ENCODE results near the gene PROSER2.

The PROSER2 gene, protein sequence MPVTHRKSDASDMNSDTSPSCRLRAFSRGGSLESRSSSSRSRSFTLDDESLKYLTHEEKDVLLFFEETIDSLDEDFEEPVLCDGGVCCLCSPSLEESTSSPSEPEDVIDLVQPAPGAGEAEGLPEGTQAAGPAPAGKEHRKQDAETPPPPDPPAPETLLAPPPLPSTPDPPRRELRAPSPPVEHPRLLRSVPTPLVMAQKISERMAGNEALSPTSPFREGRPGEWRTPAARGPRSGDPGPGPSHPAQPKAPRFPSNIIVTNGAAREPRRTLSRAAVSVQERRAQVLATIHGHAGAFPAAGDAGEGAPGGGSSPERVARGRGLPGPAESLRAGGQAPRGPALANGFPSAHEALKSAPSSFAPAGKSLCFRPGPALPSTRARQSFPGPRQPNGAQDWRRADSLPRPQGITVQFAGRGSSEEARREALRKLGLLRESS
- 0 to 1.7 (median 1.1) reads per million in 4 donors for total RNA-seq

GRCh38 chr10:11823122-11823988 is at the start of gene PROSER2:
PROSER2 (plus strand) TSS chr10:11823356; CDS start chr10:11852078, 28,722 bp downstream.
- peak in 1 of 5 donors; percentile 28 for DNase-seq

GRCh38 chr10:11773761-11774441 is 49.3 kb upstream of the PROSER2 start:
- DNase-seq: no peak

- no peak for DNase-seq
Observed at GRCh38 chr10:11775412-11775811, 47.7 kb upstream of the PROSER2 start.

- DNase-seq: no peak
Observed at GRCh38 chr10:11776080-11776479, 47.1 kb upstream of the PROSER2 start.

GRCh38 chr10:11781114-11781513 is 42.0 kb upstream of the PROSER2 start:
- DNase-seq: no peak

- peak in 2 of 5 donors; percentile 11 to 51 for DNase-seq
Observed at GRCh38 chr10:11782793-11783557, 40.2 kb upstream of the PROSER2 start.

- DNase-seq: no peak
Observed at GRCh38 chr10:11783558-11783865, 39.6 kb upstream of the PROSER2 start.

- DNase-seq: no peak
Observed at GRCh38 chr10:11787374-11787773, 35.8 kb upstream of the PROSER2 start.

DNA sequence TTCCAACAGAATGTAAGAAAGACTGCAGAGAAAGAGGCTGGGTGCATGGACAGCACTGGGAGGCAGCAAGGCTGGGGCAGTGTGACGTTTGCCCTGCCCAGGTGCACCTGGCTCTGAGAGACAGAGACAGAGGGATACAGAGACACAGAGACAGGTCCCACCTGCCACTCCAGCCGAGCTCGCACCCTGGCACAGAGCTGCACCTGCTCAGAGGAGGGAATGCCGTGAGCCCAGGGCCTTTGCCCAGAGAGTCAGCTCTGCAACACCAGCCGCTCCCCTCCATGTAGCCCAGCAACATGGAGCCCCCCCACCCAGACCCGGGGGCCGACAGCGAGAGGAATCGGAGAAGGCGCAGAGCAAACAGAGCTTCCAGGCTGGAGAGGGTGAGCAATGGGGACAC is 35.3 kb upstream of the PROSER2 start:
- DNase-seq: no peak

GRCh38 chr10:11789306-11789705 is 33.9 kb upstream of the PROSER2 start:
- no peak for DNase-seq

GRCh38 chr10:11789956-11790355 is 33.2 kb upstream of the PROSER2 start:
- no peak for DNase-seq

DNA sequence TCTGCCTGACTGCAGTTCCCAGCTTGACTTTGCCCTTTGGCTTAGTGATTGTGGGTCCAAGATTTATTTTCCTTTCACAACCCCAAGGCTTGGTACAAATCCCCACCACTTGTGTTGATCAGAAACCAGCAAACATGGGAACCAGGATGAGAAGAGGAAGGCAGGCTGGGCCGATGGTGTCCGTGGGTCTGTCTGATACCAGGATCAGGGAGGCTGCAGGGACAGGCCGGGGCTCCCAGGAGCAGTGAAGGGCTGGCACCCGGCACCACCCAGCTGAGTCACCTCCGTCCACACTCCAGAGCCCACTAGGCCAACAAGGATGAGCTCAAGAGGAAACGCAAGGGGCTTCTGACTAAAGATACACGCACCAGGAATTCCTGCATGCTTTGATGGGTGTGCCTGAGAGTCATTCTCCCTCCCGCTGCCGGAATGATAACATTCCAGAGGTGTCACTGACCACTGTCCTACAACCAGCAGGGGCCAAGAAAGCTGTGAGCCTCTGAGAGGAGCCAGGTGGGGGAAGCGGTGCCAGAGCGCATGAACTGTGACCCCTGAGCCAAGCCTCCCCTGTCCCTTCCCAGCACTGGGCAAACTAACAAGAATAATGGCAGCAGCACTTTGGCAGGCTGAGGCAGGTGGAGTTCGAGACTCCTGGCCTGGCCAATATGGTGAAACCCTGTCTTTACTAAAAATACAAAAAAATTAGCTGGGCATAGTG is 29.2 kb upstream of the PROSER2 start:
- DNase-seq: no peak

DNA sequence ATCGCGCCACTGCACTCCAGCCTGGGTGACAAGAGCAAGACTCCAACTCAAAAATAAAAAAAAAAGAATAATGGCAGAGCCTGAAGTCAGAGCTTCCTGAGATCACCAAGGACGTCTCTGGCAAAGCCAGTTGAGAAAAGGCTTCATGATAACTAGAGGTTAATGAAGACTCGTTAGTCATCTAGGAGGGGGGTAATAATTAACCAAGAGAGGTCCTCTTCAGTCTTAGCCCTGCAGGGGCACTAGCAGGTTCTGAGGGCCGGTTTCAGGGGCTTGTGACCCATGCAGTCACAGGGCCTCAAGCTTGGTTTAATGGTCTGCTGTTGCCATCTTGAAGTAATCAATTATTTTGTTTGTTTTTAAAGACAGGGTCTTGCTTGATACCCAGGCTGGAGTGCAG is 28.6 kb upstream of the PROSER2 start:
- DNase-seq: no peak

- no peak for DNase-seq
Observed at GRCh38 chr10:11795101-11795920, 27.8 kb upstream of the PROSER2 start.

- no peak for DNase-seq
Observed at GRCh38 chr10:11796474-11796873, 26.7 kb upstream of the PROSER2 start.

GRCh38 chr10:11797281-11797680 is 25.9 kb upstream of the PROSER2 start:
- DNase-seq: no peak

GRCh38 chr10:11797847-11798633 is 25.1 kb upstream of the PROSER2 start:
- DNase-seq: no peak

DNA sequence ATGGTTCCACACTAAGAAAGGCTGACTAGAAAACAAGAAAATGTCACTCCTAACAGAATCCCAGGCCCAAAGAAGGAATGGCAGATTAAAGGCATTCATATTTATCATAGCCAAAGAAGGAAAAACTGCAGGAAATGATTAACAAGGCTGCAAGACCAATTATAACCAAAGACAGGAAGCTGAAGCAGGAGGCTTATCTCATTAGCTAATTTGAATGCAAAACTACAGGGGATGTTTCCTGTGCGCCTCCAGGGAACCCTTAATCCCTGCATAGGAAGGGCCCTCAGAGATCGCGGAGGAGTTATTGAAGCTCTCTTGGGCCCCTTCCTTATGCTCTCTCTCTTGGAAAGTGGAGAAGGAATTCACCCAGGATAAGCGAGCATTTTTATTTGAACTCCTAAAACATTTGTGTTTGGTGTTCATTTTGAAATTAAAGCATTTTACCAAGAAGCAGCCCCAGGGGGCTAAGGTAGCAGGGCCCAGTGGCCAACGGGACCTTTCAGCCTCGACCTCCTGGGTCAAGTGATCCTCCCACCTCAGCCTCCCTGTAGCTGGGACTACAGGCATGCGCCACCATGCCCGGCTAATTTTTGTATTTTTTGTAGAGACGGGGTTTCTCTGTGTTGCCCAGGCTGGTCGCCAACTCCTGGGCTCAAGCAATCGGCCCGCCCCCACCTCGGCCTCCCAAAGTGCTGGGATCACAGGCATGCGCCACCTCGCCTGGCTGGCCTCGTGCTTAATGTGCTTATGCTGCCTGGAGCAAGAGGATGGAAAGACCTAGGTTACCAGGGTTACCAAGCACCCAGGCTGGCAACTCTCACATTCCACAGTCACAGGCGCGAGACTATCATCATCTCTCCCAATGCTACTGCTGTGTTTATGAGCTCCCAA is 24.1 kb upstream of the PROSER2 start:
- no peak for DNase-seq

DNA sequence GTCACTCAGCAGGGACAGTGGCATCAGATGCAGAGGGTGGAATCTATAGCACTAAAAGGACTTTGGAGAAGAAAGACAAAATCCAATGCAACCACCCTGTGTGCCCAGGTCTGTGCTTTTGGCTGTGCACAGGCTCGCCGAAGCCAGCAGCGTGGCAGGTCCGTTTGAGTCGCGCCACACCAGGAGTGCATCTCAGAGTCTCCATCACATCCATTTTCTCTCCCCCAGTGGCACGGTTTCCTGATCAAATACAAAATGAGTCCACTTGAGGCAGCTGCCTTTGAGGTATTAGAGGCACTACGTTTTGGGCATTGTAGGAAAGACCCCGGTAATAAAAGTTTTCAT is 23.4 kb upstream of the PROSER2 start:
- no peak for DNase-seq
